GM21360 (cell line): ENCODE results near the gene HSBP1L1.

Experiments
- ATAC-seq: cut with Tn5 transposase; IDR thresholded peaks from one replicate; pipeline ENCODE4 v1.9.1; 2021; ENCODE audit warnings: mild to moderate bottlenecking, moderate library complexity; ENCODE audit not compliant: unreplicated experiment

HSBP1L1 gene

GRCh38 chr18:79964330-79965118 is at the start of gene HSBP1L1:
Gene HSBP1L1, plus strand, starts transcription at chr18:79964643. Its CDS starts 93 bp downstream, at chr18:79964736.
- ATAC-seq = peak; percentile 70

DNA sequence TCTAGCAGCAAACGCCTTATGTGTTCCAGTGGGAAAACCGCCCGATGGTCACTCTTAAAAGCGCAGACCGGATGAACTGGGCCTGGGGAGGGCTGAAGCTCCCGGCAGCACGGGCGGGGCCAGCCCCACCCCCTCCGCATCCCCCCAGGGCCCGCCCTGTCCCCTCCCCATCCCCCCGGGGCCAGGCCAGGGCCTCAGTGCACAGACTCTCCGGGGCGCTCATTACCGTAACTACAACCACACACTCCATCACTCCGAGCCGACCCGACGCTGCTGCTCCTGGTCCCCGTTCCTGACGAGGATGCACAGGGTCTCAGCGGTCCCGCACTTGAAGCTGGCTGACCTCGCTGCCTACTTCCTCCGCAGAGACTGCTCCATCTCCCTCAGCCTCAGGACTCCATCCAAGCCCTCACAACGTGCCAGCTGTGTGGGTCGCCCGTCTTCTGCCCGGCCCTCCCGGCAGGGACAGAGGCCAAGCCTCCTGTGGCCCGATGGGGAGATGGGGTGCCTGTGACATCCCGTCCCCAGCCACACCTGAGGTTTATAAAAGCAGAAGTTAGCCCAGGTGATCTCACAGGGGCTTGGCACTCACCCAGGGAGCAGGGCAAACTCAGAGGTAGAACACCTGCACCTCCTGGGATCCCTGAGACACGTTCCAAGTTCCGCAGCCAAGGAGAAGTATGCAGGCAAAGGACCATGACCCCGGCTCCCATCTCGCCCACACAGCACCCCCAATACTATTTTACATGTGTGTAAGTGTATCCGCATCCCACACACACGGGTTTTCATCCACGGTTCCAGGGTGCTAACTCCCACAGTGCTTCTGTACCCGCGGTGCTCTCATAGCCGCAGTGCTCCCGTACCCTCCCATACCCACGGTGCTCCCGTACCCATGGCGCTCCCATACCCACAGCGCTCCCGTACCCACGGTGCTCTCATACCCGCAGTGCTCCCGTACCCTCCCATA is 49.0 kb upstream of the HSBP1L1 start:
- no peak for ATAC-seq

DNA sequence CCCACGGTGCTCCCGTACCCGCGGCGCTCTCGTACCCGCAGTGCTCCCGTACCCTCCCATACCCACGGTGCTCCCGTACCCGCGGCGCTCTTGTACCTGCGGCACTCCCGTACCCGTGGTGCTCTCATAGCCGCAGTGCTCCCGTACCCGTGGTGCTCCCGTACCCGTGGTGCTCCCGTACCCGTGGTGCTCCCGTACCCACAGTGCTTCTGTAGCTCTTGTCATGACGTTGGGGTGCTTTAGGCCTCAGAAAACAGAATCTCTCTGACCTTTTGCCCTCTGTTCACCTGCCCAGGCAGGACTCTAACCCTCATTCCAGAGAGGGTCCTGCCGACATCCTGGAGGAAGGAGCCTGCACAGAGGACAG is 48.3 kb upstream of the HSBP1L1 start:
- ATAC-seq = no peak

GRCh38 chr18:79916546-79917168 is 47.8 kb upstream of the HSBP1L1 start:
- no peak for ATAC-seq

DNA sequence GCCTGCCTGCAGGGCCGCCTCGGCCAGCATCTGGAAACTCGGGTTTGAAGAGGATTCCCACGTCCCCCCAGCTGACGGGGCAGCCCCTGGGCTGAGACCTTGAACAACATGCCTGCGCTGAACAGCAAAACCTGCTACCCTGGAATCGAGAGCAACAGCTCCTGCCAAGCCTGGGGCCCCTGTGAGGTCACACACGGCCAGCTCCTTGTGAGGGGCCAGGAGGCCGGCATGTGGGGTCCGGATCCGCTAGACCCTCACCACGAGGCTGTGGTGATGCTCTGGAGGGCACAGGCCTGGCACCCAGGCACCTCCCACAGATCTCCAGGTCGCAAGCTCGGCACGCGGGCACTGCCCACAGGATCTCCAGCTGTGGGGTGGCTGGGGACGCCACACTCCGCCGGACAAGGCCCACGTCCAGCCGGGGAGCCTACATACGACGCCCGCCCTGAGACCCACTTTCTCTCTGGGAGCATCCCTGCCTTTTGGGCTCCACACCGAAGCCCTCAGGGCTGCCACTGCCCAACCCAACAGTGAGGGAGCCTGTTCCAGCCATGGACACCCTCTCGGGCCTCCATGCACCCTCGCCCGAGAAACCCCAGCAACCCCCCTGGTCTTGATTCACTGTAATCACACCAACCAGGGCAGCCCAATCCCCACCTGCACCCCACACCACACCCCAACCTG is 47.1 kb upstream of the HSBP1L1 start:
- no peak for ATAC-seq

GRCh38 chr18:79917853-79918614 is 46.4 kb upstream of the HSBP1L1 start:
- no peak for ATAC-seq

DNA sequence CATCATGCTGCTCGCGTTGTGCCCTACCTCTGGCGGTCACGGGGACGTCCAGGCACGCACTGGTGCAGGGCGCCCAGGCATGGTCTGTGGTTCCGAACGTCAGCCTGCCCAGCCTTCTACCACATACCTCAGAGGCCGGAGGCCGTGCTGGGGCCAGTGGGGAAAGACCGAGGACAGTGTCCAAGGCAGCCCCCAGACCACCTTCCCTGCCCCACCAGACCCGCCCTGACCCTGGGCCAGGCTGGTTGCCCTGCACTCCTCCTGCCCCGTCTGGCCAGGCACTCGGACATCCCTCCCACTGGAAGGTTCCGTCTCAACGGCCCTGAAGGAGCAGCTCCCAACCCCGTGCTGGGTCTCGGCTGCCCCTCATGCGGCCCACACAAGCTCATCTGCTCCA is 45.8 kb upstream of the HSBP1L1 start:
- ATAC-seq = no peak

- no peak for ATAC-seq
These were observed 45.4 kb upstream of the HSBP1L1 start for GRCh38 chr18:79919089-79919488.

DNA sequence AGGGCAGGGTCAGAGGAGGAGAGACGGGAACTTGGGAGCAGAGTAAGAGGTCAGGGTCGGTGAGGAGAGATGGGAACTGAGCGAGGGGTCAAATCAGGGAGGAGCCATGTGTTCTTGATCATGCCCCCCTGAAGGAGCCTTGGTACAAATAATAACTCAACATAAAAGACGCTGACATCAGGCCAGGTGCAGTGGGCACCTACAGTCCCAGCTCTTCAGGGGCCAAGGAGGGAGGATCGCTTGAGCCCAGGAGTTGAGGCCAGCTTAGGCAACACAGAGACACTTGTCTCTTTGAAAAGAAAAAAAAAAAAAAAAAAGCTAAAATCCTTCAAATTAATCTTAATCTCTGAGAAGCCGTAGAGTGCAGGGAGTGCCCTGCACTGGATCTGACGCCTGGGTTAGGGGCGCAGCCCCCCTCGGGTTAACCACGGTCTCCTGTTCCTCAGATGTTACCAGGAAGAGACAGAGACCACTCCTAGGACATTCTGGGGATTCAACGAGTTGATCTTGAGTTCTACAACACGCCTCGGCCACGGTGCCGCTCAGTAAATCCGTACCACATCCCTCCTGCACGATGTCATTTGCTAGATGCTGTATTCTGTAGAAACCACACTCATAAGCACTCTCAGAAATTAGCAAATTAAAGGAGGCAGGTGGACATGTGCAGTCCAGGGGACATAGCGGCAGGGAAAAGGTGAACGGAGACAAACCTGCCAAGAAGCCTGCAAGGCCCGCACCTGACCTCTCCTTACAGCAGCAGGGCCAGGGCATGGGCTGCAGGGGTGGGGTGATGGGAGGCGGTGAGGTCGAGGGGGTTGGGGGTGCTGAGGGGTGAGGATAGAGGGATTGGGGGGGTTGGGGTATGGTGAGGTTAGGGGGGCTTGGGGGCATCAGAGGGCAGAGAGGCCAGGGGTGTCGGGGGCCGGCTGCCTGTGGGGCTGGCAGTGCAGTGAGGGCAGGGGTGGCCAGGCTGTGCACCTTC is 42.2 kb upstream of the HSBP1L1 start:
- ATAC-seq = no peak

- no peak for ATAC-seq
These were observed 41.5 kb upstream of the HSBP1L1 start for GRCh38 chr18:79922971-79923411.

DNA sequence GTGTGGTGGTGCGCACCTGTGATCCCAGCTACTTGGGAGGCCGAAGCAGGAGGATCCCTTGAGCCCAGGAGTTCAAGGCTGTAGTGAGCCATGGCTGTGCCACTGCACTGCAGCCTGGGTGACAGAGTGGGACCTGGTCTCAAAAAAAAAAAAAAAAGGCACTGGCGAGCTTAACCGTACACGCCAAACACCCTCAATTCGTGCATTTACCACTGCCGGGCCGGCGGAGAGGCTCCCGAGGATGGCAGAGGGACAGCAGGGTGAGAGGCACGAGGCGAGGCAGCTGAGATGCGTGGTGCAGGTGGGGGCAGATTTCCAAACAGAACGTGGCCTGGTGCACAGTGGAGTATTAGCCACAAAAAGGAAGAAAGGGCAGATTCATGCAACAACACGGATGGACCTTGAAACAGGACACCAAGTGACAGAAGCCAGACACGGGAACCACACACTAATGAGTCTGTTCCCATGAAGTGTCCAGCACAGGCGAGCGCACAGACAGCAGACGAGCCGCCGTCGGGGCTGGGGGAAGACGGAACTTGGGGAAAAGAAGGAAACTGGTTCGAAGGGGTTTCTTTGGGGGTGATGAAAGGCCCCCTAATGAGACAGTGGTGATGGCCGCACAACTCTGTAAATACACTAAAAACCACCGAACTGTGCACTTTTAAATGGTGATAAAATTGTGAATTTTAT is 40.4 kb upstream of the HSBP1L1 start:
- ATAC-seq = no peak

DNA sequence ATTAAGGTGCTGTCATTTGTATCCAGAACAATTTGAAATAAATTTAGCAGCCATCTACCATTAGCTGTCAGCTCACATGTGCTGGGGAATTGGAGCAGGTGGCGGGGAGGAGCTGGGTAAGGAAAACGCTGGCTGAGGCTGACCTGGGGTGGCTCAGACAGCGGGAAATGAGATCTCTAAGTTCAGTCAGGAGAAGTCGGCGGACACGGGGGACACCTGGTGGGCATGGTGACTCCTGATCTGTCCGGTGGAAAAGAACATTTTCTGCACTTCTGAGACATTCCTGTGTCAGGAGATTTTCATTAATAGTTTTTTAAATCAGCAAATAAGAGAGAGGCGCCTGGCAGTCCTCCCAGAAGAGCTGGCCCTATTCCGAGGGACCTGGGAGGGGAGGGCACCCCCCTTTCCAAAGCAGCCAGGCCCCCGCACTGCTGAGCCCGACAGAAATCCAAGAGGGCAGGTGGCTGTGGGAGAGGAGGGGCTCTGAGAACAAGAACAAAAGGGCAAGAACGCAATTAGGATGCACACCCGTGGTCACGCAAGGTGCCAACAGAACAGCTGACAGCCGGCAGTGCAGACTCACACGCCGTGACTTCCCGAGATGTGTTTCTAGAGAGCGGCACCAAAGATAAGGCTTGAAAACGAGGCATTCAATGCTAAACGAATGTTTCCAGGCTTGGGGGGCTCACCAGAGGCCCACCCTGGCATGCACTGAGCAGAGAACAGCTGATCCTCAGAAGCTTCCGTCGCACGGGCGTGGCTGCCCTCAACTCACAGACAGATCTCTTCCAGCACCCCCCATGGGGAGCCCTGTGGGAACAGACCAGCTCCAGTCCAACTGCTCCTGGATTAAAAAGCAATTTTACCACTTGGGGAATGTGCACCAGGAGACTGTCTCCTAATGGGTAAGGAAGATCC is 39.4 kb upstream of the HSBP1L1 start:
- no peak for ATAC-seq

- no peak for ATAC-seq
These were observed 38.1 kb upstream of the HSBP1L1 start for GRCh38 chr18:79926306-79926705.

- ATAC-seq = no peak
These were observed 37.5 kb upstream of the HSBP1L1 start for GRCh38 chr18:79926715-79927606.

- ATAC-seq = no peak
These were observed 36.6 kb upstream of the HSBP1L1 start for GRCh38 chr18:79927607-79928562.
